Type B pancreatic cell (in vitro differentiated cells): ENCODE results near the gene GCSAML. TPM values are rescaled to one million over a fixed set of nuclear protein-coding genes. Genes with fewer than 3 reads are reported as not detected.

Experiments used
- DNase-seq: peaks from one replicate; pipeline ENCODE4 v3.0.0; 2021; ENCODE audit warnings: mixed read lengths; ENCODE audit not compliant: unreplicated experiment; ENCODE audit errors: extremely low spot score
- H3K27ac Mint-ChIP-seq: 2 replicates; pipeline ENCODE4 v1.8.0; 2021; ENCODE audit warnings: mild to moderate bottlenecking, mixed read lengths
- H3K27me3 Mint-ChIP-seq: 2 replicates; pipeline ENCODE4 v1.8.0; 2021; ENCODE audit warnings: mixed read lengths
- H3K36me3 Mint-ChIP-seq: 2 replicates; pipeline ENCODE4 v1.8.0; 2021; ENCODE audit warnings: mixed read lengths
- H3K4me1 Mint-ChIP-seq: one replicate; pipeline ENCODE4 v1.8.0; 2021; ENCODE audit warnings: mixed read lengths; ENCODE audit not compliant: unreplicated experiment
- H3K4me3 Mint-ChIP-seq: 2 replicates; pipeline ENCODE4 v1.8.0; 2021; ENCODE audit warnings: mild to moderate bottlenecking, mixed read lengths
- H3K9me3 Mint-ChIP-seq: 2 replicates; pipeline ENCODE4 v1.8.0; 2021; ENCODE audit warnings: mixed read lengths
- total RNA-seq: library from RNA; stranded (reverse); gene quantifications from 2 replicates; pipeline ENCODE4 v1.2.1, GENCODE V29; 2021; ENCODE audit warnings: low replicate concordance
- TF ChIP-seq, protein P1 (sequence below): fragments of 200-600 bp; sonication (generic); conservative IDR thresholded peaks from 2 replicates; pipeline ENCODE4 v1.5.0; 2021; ENCODE audit warnings: antibody characterized with exemption, mild to moderate bottlenecking

GCSAML gene
- total RNA-seq, 1 donor from 2014 or later, result not detected

DNA sequence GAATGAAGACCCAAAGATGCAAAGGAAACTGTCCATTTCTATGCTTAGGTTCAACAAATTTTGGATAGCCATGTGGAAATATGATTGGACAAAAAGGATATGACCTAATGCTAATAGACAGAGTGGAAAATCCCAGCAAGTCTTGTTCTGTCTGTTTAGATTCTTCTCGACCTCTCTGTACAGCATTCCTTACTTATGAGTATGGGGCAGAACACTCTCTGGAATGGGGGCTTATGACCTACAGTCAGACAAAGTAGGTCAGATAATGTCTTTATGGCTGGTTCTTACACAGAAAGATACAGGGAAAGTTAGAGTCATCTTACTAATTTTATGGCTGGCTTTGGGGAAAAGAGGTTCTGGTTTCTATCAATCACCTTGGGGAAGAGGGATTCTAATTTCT lies 2.8 kb downstream of the GCSAML start:
- no peak for DNase-seq
- Mint-ChIP-seq H3K4me3 (no peak overlapping the region), H3K27ac (no peak overlapping the region), H3K9me3 (no peaks in the 10 kb centered on the region), H3K27me3 (no peaks in the 10 kb centered on the region), H3K36me3 (no peaks in the 10 kb centered on the region), H3K4me1 (no peaks in the 10 kb centered on the region)
- TF ChIP-seq, protein P1, sequence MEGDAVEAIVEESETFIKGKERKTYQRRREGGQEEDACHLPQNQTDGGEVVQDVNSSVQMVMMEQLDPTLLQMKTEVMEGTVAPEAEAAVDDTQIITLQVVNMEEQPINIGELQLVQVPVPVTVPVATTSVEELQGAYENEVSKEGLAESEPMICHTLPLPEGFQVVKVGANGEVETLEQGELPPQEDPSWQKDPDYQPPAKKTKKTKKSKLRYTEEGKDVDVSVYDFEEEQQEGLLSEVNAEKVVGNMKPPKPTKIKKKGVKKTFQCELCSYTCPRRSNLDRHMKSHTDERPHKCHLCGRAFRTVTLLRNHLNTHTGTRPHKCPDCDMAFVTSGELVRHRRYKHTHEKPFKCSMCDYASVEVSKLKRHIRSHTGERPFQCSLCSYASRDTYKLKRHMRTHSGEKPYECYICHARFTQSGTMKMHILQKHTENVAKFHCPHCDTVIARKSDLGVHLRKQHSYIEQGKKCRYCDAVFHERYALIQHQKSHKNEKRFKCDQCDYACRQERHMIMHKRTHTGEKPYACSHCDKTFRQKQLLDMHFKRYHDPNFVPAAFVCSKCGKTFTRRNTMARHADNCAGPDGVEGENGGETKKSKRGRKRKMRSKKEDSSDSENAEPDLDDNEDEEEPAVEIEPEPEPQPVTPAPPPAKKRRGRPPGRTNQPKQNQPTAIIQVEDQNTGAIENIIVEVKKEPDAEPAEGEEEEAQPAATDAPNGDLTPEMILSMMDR, result no peak

DNA sequence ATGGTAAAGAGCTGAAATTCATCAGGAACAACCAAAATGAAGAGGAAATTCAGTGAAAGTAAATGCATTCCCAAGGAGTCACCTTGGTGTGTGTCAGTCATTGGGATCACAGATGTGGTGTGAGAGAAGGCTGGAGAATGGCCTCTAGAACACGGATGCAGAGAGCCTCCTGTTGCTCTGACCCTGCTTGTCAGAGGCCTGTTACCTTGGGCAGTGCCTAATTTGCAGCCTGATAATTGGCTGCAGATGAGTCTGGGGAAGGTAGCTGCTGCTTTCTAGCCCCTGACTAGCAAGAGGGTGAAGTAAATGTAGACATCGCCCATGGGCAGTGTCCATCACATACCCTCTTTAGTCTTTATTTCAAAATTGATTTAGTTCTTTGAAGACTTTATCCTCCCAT lies 3.3 kb downstream of the GCSAML start:
- Mint-ChIP-seq H3K4me1 (no peaks in the 10 kb centered on the region), H3K4me3 (no peak overlapping the region), H3K27ac (no peak overlapping the region), H3K9me3 (no peaks in the 10 kb centered on the region), H3K27me3 (no peaks in the 10 kb centered on the region), H3K36me3 (no peaks in the 10 kb centered on the region)
- TF ChIP-seq, protein P1, result no peak
- no peak for DNase-seq

DNA sequence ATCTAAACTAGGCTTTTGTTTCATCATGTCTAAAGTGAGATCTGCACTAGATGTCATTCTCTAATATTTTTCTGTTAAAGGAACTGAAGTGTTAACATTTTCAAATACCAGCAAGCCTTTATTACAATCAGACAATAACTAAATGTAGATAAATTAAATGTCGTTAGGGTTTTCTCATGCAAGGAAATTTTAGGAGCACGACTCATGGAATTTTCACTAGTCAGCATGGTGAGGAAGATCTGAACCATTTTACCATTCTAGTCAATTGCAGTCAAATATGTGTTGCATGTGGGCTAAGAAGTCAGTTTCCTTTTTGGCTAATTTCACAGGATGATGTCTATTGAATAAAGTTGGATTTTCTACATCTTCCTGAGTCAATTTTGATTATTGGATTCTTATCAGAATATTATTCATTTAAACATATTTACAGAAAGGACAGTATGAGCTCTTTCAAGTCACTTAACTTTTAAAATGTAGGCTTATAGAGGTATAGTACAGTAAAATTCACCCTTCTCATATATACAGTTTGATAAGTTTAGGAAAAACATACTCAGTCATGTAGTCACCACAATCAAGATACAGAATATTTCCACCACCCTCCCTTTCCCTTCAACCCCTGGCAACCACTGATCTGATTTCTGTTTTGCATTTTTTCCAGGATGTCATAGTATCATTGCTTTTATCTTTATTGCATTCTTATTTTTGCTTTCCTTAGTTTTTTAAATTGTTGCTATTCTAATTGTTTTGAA lies 9.2 kb downstream of the GCSAML start:
- H3K27me3 Mint-ChIP-seq, result no peaks in the 10 kb centered on the region
- no peak overlapping the region for H3K27ac Mint-ChIP-seq
- no peak overlapping the region for H3K4me3 Mint-ChIP-seq
- DNase-seq, result no peak
- no peaks in the 10 kb centered on the region for H3K4me1 Mint-ChIP-seq
- H3K36me3 Mint-ChIP-seq, result no peaks in the 10 kb centered on the region
- no peaks in the 10 kb centered on the region for H3K9me3 Mint-ChIP-seq
- TF ChIP-seq, protein P1, result no peak

DNA sequence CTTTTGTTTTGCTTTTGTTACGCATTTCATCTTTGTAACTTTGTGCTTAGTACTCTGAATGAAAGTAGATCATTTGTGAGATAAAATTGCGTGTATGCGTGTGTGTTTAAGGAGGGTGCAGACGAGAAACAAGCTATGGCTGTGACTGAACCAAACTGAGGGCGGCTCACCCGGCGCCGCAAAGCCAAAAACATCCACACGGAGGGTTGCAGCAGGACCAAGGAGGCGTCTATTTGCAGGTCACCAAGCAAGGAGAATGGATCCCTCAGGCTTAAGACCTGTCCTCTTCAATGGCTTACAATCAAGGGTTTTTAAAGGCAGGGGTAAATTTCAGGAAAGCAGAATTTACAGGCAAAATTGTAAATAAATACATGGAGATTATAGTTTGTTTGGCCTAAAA lies 12.8 kb downstream of the GCSAML start:
- Mint-ChIP-seq H3K27ac (no peak overlapping the region), H3K27me3 (no peaks in the 10 kb centered on the region), H3K4me1 (no peaks in the 10 kb centered on the region), H3K9me3 (no peaks in the 10 kb centered on the region), H3K4me3 (no peak overlapping the region), H3K36me3 (no peaks in the 10 kb centered on the region)
- TF ChIP-seq, protein P1, result no peak
- DNase-seq, result no peak

DNA sequence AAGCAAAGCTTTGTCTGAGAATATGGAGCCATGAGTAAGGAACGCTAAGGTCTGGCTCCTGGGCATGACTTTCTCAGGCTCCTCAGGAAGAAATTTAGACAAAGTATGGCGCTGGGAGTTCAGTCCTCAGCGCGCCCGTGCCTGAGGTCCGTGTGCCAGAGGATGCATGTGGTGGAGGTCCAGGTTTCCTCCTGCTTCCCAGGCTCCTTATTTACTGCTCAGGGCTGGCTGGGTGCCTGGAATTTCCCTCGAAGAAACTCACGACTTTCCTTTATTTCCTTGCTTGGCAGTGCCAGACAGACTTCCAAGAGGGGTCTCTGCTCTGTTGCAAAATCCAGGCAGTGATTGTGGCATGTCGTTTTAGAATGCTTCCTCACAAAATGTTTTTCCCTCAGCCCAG lies 13.3 kb downstream of the GCSAML start:
- Mint-ChIP-seq H3K27me3 (no peaks in the 10 kb centered on the region), H3K36me3 (no peaks in the 10 kb centered on the region), H3K4me3 (no peak overlapping the region), H3K4me1 (no peaks in the 10 kb centered on the region), H3K9me3 (no peaks in the 10 kb centered on the region), H3K27ac (no peak overlapping the region)
- TF ChIP-seq, protein P1, result no peak
- no peak for DNase-seq
